GM21786 (cell line): ENCODE measurements around the gene SRRM4.

Experiments used
- ATAC-seq: cut with Tn5 transposase; IDR thresholded peaks from one replicate; pipeline ENCODE4 v1.9.1; 2021; ENCODE audit not compliant: unreplicated experiment

The SRRM4 gene

GRCh38 chr12:119158402-119158801, 177.1 kb downstream of the SRRM4 start:
- ATAC-seq, result no peak

DNA sequence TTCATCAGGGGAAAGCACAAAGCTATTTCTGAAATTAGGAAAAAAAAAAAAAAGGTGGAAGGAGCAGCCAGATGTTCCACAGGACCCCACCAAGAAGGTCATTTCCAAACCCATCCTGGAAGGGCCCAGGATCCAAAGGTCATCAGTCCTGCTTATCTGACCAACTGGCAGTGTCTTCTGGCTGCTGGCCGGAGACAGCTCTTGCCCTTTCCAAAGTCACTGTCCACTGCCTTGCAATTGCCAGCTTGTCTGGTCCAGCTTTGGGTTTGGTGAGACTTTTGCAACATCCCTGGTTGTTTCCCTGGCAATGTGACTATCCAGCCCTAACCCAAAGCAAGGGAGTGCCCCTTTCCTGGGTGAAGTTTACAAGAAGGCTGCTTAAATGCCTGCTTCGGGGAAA, 178.5 kb downstream of the SRRM4 start:
- no peak for ATAC-seq

DNA sequence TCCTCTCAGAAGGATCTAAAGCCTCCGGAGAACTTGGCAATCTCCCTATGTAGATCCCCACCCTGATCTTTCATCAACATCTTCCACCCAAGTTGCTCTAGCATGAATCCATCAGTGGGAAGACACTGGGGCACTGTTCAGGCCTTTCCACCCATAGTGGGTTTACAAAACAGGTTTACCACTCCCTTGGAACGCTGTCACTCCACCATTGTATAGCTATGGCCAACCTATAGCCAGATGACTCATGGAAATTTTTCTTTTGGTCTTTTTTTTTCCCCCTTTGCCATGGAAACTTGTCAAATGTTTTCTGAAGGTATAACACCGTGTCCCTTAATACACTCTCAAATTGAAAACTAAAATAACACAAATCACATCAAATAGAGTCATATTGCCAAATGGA, 186.6 kb downstream of the SRRM4 start:
- no peak for ATAC-seq

DNA sequence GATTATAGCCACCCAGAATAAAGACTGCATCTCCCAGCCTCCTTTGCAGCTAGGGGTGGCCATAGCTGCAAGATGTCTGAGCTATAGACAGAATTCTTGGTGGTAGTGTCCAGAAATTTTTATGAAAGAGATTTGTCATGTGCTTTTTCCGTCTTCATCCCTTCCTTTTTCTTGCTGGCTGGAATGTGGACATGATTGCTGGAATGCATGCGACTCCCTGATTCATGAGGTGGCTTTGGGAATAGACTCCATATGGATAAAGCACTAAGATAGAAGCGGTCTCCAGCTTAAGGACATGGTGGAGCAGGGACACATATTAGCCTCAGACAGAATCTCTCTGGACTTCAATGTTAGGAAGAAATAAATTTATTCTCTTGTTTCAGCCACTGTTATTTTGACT, 187.4 kb downstream of the SRRM4 start:
- ATAC-seq, result no peak

- no peak for ATAC-seq
These were observed 187.8 kb downstream of the SRRM4 start for GRCh38 chr12:119169150-119169549.

GRCh38 chr12:119171291-119171690, 189.9 kb downstream of the SRRM4 start:
- no peak for ATAC-seq

DNA sequence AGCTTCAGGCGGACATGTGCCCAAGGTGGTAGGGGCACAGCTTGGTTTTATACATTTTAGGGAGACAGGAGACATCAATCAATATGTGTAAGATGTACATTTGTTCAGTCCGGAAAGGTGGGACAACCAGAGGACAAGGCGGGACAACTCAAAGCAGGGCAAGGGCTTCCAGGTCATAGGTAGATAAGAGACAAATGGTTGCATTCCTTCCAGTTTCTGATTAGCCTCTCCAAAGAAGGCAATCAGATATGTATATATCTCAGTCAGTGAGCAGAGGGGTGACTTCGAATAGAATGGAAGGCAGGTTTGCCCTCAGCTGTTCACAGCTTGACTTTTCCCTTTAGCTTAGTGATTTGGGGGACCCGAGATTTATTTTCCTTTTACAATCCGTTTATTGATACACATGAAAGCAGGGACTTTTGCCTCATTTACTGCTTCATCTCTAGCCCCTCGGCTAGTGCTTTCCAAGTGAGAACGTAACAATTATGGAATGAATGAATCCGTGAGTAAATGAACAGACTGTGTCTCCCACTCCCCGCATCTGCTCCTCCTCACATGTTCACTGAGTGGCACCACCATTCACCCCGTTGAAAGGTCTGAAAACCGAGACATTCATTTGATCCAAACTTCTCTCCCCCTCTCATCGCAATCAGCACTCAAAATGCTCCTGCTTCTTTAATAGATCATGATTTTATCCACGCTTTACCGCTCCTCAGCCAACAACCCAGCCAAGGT, 190.5 kb downstream of the SRRM4 start:
- ATAC-seq, result no peak

DNA sequence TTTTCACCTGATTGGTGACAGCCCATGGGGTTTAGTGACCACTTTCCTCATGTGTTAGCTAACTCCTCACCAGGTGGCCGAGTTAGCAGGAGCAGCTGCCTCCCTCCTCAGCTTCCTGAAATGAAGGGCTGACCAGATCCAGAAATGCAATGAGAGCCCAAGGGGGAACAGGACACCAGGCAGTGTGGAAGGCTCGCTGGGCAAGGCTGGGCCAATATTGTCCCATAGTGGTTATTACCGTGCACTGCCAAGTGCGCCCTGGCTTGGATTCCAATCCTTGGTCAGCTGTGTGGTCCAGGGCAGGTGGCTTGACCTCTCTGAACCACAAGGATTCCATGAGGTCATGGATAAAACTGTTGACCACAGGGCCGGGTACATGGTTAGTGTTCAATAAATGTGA, 193.7 kb downstream of the SRRM4 start:
- ATAC-seq, result no peak

DNA sequence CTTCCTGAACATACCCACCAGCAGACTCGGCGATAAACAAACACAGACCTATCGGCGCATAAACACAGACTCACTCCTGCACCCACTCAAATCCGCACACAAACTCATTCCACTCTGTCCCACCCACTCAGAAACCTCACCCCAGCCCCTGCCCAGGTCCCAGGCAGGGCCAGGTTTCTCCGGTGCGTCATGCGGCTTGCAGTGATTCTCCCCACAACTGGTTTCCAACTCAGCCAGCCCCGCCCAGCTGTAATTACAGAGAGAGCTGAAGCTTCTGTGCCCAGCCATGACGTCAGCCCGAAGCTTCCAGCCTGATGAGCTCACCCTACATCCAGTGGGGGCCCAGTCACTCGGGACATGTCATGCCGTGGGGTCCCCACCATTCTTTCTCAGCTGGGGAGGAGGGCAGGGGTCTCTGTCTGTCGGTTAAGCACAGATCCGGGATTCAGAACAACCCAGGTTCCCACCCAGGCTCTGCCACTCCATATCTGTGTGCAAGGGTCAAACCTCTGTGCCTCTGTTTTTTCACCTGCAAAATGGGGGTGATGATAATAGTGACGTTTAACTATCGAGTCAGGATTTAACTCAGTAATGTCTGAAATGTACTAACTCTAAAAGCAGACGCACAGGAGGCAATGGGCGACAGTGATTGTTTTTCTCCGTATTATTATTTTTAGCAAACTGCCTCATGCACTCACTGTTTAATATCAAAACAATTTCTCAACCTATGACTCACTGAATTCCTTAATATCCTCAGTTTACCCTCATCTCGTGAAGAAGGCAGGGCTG, 195.1 kb downstream of the SRRM4 start:
- no peak for ATAC-seq

GRCh38 chr12:119177056-119177325, 195.7 kb downstream of the SRRM4 start:
- no peak for ATAC-seq

DNA sequence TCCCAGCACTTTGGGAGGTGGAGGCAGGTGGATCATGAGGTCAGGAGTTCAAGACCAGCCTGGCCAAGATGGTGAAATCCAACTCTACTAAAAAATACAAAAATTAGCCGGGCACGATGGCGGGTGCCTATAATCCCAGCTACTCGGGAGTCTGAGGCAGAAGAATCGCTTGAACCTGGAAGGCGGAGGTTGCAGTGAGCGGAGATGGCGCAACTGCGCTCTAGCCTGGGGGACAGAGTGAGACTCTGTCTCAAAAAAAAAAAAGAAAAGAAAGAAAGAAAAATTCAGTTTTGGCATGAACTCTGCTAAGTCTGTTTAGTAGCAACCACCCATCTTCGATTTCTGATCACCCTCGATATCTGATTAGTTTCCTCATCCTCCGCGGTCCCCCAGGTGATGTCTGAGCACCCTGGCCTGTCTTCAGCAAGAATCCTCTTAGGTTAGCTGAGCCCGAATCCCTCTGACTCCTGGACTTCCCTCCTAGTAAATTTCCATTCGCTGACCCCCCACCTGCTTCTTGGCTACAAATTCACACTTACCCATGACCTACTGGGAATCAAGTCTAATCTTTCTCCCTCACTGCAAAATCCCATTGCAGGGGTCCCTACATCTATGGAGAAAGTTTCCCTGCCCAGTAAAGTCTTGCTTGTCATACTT, 196.5 kb downstream of the SRRM4 start:
- ATAC-seq, result no peak

- ATAC-seq, result no peak
These were observed 197.4 kb downstream of the SRRM4 start, which contains the start of gene HSPB8 for GRCh38 chr12:119178544-119179334. Gene HSPB8 (plus strand): TSS chr12:119178931. CDS start chr12:119179313, 382 bp downstream.

GRCh38 chr12:119179335-119180021, 198.1 kb downstream of the SRRM4 start:
- no peak for ATAC-seq

DNA sequence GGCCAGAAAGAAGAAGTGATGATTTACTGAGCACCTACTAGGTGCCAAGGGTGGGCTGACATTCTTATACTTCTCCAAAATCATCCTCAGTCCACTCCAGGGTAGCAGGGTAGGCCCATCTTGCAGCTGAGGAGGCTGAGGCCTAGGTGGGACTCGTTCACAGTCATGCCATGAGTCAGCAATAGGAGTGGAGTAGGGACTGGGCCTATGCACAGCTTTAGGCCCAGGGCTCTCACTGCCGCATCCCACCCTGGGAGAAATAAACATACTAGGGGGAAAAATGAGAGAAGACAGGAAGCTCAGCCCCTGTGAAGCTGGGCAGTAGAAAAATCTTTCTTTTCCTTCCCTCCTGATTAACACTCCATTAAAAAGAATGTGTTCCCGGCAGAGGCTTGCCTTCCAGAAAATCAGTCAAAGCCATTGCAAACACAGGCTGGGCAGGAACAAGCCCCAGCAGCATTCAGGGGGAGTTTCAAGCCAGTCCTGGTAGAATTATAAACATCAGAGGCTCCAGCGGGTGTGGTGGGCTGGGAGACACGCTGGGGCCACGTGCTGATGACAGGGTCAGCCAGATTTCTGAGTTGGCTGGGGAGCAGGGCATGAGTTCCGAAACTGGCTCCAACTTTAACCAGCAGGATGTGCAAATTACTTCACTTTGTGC, 199.2 kb downstream of the SRRM4 start:
- ATAC-seq, result no peak

DNA sequence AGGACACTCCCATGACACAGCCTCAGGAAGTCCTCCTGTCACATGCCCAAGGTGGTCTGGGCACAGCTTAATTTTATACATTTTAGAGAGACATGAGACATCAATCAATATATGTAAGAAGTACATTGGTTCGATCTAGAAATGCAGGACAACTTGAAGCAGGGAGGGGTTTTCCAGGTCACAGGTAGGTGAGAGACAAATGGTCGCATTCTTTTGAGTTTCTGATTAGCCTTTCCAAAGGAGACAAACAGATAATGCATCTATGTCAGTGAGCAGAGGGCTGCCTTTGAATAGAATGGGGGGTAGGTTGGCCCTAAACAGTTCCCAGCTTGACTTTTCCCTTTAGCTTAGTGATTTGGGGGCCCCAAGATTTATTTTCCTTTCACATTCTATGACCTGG, 199.9 kb downstream of the SRRM4 start:
- no peak for ATAC-seq

GRCh38 chr12:119181944-119182343, 200.6 kb downstream of the SRRM4 start:
- no peak for ATAC-seq

DNA sequence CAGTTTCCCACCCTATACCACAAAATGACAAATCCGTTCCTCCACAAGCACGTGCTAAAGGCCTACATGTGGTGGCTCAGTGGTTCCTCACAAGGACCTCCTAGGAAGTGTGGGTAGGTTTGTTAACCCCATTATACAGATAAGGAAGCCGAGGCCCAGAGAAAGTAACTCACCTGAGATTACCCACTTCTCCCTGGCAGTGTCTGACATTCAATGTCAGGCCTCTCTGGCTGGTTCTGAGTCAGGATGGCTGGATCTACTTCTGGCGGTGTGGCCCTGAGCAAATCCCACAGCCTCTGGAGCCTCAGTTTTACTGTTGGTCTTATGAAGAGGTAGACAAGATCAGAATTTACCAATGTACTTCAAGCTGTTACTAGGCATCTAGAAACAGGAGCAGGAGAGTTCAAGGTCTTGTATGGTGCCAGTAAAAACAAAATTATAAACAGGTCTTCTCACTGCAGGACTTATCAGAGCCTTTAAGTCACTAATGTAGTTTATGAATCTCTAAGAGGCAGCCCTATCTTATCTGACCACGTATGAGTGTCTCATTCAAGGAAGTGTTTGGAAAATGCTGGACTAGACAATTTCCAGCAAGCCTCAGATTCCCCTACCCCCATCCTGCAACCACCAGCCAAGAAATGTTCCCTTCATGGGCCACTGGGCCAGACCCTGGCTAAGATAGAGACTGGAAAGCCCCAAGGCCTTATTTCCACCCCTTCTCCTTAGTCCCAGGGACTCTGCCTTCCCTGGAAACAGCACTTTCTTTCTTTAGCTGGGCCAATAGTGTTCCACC, 201.6 kb downstream of the SRRM4 start:
- no peak for ATAC-seq

DNA sequence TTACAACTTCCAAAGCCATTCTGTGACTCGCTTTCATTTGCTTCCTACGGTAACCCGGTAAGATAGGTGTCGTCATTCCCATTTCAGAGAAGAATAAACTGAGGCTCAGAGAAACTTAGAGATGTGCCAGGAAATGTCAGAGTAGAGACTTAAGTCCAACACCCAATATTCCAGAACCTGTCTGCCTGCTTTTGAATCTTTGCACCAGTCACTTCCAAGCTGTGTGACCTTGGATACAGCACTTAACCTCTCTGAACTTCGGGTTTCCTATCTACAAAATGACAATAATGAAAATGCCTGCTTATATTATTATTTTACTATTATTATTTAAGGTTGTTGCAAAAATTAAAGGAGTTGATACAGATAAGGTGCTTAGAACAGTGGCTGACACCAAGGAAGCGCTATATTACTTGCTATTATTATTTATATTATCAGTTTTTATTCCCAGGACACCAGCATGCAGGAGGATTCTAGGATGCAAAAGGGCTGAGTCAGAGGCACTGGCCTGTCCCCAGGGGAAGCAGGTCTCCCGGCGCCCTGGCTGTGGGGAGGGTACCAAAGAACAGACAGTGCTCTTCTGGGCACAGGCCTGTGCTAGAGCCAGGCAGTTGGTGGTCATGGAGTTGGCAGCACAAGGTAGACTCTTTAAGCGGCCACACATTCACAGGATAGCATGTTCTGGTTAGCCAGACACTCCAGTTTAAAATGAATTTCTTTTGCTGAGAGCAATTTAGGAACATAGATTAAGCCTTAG, 202.8 kb downstream of the SRRM4 start:
- ATAC-seq, result no peak

GRCh38 chr12:119195256-119195655, 213.9 kb downstream of the SRRM4 start:
- ATAC-seq, result no peak
